Retina (tissue), 1 donor: ENCODE measurements around the gene MMUT.
A peak's percentile ranks its signal among the peaks of the same experiment; 100 is the strongest.
"Not testable (repeated sequence)": the region's sequence is repeated elsewhere in the genome, so short reads cannot be mapped to it uniquely, and the experiment has no call there.

Experiments used
- DNase-seq: peaks from one replicate; pipeline ENCODE4 v3.0.0-alpha.2; 2016

The MMUT gene

GRCh38 chr6:49416195-49416594 lies 46.9 kb downstream of the MMUT start:
- DNase-seq, result no peak

DNA sequence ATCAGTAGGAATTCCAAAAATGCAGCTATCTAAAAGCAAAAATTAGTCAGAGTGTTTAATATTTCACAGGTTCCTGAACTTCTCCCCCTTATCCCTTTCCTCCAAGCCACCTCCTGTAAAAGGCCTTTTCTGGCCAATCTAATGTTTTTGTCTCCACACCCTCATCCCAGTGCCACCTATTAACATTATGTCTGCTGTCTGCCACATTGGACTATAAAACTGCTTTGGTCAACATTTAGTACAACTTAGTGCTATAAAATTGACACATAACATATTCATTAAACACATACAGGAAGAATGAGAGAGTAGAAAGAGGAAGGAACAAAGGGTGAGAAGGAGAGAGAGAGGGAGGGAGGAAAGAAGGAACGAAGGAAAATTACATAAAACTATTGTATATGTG lies 47.7 kb downstream of the MMUT start:
- no peak for DNase-seq

DNA sequence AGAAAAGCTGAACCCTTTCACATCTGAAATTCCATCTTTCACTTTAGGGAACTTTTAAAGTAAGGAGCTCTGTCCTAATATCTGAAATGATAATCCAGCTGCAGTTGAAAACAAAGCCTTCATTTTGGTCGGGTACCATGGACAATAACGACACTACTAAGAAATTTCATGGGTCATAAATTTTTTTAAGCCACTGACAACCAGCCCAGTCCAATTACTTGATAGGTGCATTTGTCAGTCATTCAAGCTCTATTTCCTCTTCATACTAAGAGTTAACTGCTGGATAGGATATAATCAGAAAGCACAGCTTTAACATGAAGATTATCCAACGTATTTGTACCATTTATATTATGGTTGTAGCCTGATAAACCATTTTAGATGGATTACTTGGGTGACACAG lies 52.5 kb downstream of the MMUT start:
- DNase-seq, result no peak

DNA sequence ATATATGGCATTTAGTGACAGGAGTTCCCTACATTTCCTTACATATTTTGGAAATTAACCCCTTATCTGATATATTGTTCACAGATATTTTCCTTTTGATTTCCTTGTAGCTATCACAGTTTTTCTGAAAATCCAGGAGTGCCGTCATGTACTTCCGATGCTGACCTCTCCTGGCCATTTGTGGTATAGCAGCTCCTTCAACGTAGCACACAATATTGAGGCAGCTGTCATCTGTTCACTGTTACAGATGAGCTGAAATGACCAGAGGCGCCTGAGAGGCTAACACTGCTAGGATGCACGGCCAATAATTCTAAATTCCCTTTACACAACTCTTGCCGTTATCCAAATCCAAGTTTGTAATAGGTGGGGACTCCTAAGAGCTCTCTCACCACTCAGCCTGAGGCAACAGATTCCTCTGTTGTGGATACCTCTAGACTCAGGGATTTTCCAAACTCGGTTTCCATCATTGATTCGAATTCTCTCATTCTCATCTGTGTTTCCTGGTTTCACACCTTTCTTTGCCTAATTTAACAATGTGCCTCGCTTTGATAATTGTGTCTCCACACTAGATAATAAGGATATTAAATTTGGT lies 53.0 kb downstream of the MMUT start:
- DNase-seq, result peak; percentile 80

GRCh38 chr6:49406250-49406970 lies 56.6 kb downstream of the MMUT start:
- DNase-seq, result peak; percentile 64

- DNase-seq, result no peak
These were observed 62.0 kb downstream of the MMUT start for GRCh38 chr6:49401063-49401462.

GRCh38 chr6:49386667-49387508 lies 76.2 kb downstream of the MMUT start:
- DNase-seq, result not testable (repeated sequence)

DNA sequence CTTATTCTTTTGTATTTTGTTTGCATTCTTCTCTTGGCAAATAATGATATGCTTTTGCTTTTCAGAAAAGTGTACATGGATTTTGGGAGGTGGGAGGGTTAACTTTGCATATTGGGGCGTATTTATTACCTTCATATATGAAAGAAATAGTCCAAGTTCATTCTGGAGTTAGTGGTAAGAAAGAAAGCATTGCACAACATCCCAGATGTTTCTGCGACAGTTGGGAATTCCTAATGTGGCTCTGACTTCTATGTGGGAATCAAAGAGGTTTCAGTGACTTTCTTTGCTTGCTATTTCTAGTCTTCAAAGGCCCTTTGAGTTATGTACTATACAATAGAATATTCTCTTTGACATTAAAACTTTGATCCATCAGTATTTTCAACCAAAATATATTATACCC lies 78.1 kb downstream of the MMUT start:
- DNase-seq, result no peak
